ENCODE data around the gene BCAR1.
"Not testable (repeated sequence)": the region's sequence is repeated elsewhere in the genome, so short reads cannot be mapped to it uniquely, and the experiment has no call there.

- not testable (repeated sequence) for TF ChIP-seq POLR2A (IDR thresholded peaks at IDR 0.05; ENCODE audit: low read length); GATA1 (IDR thresholded peaks at IDR 0.05; ENCODE audit: low read depth, low read length)
Measured at GRCh38 chr16:75209514-75209913, 41.9 kb downstream of the BCAR1 start.
